NCI-H2107 treated with DMSO at 0.1 percent for 48 hours (cell line): Measurements from ENCODE around the gene KLF3.

ENCODE experiments used
- DNase-seq: peaks from one replicate; lab custom pipeline; 2025; ENCODE audit not compliant: unreplicated experiment; lab: John Stamatoyannopoulos, UW

KLF3 gene

DNA sequence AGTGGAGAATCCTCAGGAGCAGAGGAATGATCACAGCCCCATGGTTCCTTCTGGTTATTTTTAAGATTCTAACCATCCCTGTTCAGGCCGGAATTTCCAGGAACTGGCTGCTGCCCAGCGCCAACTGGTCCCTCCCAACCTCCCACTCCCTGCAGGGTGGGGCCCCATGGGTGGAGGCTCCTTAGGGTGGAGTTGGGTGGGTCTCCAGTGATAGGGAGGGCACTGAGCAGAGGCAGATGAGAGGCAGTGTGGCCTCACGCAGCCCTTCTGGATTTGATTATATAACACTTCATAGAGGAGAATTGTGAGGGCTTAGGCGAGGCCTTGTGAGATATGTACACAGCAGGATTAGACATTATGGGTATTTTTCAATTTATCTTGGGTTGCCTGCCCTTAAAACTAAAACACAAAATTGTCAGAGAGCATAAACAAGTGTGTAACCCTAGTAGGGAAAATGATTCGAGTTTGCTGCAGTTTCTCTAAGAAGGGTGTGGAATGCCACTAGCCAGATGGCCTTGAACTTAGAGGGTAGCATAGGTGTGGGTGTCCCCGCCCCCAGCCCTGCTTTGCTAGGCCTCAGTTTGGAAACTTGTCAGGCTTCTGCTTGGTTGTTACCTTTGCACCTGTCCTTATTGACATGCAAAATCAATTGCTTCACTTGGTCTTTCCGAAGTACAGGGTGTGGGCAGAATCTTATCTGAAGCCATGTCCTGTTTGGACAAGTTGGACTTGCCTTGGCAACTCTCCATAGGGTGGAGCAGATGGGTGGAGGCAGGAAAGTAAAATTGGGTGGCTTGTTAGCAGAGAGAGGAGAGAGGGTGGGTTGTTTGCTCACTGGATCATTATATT lies 9.4 kb downstream of the KLF3 start:
- peak; percentile 35 for DNase-seq

DNA sequence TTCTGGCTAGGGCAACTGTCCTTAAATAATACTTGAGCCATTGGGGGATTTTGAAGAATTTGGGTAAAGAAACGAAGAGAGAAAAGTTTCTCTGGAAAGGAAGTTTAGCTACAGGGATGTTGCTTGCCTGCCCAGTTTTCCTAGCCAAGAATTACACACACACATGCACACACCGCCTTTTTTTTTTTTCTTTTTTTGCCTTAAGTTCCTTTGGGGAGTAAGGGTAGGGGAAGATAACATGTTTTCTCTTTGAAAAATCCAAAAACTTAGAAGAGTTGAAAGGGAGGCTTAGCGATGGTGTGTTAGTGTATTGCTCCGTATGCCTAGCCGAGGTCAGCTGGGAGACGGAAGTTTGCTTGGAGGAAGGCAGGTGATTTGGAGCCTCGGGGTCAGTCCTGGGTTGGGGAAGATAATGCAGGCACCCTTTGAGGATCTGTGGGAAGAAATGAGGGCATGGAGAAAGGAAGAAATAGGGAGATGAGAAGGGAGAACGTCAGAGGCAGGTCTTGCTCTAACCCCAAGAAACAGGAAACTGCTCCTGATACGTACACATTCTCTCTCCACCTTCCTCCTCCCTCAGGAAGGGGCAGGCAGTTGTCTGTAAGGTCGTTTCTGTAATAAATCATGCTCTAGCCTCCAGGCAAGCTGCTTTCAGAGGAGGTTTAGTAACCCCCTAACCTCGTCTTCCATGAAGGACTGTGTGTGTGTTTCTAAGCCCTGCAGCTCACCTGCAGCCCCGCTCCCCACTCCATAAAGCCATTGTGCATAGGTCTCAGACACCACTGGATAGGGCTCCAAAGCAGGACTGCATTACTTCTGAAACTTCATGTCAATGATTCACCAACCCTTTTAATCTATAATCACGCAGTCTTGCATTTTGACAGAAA lies 10.5 kb downstream of the KLF3 start:
- DNase-seq = no peak

- peak; percentile 83 for DNase-seq
These were observed 11.4 kb downstream of the KLF3 start for GRCh38 chr4:38675146-38676121.

DNA sequence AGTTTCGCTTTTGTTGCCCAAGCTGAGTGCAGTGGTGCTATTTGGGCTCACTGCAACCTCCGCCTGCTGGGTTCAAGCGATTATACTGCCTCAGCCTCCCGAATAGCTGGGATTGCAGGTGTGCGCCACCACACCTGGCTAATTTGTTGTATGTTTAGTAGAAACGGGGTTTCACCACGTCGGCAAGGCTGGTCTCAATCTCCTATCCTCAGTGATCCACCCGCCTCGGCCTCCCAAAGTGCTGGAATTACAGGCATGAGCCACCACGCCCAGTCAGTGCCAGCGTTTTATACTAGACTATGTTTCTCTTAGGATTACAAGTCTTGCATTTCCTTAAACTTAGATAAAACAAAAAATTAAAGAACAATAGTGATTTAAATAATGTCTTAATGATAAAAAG lies 13.0 kb downstream of the KLF3 start:
- DNase-seq = no peak

DNA sequence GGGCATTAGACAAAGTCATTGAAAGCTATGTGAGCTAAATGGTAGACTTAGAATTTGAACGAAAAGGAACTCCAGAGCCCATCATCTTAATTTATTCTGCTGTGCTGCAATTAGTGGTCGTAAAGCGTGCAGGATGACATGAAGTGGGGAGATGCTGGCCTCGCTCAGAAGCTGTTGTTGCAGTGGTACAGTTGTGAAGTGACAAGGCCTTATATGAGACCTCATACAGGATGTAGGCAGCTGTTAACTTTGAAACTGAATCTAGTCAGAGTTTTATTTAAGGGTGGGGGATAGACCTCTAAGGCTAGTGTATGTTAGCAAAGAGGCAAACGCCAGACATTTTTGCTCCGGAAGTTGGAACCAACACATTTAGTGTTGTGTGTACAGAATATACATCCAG lies 13.4 kb downstream of the KLF3 start:
- no peak for DNase-seq

GRCh38 chr4:38678078-38678477 lies 14.1 kb downstream of the KLF3 start:
- peak; percentile 86 for DNase-seq

DNA sequence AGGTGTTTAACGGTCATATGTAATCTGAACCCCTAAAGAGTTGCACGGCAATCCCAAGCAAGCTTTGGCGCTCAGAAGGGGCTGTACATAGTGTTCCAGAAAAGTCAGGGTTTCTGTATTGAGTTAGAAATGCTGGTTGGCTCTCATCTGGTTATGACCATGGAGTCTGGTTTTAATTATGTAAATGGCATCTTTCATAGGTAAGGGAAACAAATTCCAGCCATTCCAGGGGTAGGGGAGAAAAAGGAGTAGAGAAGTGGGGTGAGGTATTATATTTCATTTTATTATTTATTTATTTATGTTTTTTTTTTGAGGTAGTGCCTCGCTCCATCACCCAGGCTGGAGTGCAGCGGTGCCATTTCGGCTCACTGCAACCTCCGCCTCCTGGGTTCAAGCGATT lies 15.9 kb downstream of the KLF3 start:
- no peak for DNase-seq

DNA sequence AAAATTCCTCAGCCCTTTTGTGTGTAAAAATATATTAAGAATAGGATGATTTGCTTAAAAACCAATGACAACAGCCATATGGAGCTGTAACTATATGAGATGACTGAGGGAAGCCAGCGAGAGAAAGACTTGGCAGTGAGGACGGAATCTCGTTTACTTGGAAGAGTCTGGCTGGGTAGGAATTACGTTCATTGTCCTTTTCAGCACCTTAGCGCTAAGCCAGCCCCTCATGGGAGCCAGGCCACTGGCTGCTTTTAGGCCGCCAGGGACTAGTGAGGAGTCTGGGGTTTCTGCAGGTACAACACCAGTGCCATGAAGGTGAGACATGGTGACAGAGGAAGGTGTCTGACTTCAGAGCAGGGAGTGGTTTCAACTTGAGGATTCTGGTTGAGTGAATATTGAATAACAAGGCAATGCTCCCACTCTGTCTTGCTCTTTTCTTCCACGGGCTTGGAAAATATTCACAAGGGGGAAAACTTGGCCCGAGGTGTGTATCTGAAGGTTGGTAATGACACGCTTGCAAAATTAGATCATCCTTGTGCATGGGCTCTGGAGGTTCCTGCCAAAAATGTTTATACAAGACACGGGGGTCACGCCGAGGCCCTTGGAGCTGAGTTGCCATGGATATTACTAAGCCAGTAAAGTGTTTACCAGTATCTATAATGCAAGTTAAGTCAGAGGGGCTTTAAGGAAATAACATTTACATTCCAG lies 17.4 kb downstream of the KLF3 start:
- no peak for DNase-seq

GRCh38 chr4:38682336-38682735 lies 18.3 kb downstream of the KLF3 start:
- no peak for DNase-seq

DNA sequence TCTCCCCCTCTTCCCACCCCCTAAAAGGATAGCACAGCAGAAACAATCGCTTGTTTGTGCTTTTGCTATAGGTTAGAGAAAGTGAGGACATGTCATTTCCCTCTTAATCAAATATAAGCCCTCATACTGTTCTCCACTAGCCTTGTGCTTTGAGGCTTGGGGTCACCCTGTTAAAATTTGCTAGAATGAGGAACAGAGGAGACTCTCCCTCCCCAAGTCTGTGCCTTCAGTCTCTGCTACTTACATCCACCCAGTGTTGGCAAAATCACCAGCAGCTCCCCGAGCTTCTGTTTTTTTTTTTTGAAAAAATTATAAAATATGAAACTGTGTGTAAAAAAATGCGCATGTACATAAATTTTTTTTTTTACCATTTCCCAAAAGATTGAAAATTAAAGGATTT lies 19.3 kb downstream of the KLF3 start:
- no peak for DNase-seq

DNA sequence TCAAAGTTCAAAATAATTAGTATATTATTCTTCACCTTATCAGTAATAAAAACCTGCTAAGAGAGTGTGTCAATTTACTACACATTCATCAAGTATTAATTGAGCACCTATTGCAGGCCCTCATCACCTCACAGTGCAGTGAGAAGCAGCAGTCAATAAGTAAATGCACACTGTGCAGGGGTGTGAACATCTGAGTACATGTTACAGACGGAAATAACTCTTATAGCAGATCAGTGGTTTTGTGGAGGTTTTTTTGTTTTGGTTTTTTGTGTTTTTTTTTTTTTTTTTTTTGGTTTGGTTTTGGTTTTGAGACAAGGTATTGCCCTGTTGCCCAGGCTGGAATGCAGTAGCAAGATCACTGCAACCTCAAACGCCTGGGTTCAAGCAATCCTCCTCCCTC lies 20.3 kb downstream of the KLF3 start:
- DNase-seq = no peak

- DNase-seq = no peak
These were observed 21.2 kb downstream of the KLF3 start for GRCh38 chr4:38684951-38685844.

DNA sequence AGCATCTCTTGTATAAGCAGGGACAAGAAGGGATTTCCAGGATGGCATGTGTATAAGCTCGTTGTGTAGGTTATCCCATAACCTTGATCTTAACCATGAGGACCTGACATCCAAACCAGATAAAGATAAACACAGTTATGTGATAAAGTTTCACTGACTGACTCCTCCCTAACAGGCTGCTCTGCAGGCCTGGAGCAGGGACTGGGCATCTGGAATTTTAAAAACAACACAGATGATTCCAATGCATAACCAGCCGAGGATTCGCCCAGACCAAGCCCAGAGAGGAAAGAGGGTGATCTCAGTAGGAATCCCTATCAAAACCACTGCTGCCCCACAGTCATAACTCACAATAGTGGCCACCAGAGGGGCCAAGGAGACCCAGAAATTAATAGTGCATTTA lies 22.7 kb downstream of the KLF3 start:
- no peak for DNase-seq

DNA sequence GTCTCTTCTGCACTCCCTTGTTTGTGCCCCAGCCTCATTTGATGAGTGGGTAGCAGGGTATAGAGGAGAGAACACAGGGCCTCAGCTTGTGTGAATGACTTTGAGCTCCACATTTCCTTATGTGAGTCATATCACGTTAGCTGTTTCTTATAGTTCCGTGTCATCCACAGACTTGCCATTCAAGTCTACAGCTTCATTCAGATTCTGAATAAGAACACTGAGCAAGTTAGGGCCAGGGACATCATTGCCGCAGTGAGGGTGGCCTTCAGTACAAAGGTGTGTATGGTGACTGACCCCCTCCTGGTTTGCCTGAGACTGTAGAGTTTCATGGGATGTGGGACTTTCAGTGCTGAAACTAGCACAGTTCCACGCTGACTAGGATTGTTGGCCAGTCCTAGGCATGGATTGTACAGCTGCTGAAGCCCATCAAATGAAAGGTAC lies 23.6 kb downstream of the KLF3 start:
- no peak for DNase-seq

- DNase-seq = no peak
These were observed 24.8 kb downstream of the KLF3 start for GRCh38 chr4:38688676-38689355.

DNA sequence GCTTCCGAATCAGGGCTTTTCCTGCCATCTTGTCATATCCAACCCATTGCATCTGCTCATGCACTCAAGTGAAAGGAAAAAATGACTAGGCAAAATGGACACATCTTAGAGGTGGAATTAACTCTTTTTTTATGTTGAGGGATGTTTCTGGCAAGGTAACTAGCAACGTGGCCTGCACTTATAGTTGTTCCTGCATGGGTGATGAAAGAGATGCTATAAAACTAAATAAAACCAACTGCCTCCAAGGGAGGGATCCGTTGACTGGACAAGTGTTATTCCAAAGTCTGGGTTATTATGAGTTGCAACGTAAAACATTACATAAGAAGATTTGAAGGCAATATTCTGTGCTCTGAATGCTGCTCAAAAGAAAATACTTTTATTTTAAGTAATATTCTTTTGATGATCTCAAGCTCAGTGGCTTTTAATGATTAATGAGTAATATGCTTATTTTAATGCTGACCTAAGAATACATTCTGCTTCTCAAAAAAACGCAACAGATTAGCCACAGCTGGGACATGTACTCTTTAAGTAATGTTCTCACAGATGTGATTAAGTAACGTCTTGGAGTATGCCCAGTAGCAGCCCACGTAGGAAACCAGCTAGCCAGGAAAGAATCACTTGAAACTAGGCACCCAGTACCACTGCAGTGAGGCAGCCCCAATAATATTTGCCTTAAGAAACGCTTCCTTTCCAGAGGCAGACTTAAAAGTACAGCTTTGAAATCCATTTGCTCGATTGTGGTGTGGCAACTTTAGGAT lies 27.4 kb downstream of the KLF3 start:
- no peak for DNase-seq

- no peak for DNase-seq
These were observed 28.4 kb downstream of the KLF3 start for GRCh38 chr4:38692421-38692820.

DNA sequence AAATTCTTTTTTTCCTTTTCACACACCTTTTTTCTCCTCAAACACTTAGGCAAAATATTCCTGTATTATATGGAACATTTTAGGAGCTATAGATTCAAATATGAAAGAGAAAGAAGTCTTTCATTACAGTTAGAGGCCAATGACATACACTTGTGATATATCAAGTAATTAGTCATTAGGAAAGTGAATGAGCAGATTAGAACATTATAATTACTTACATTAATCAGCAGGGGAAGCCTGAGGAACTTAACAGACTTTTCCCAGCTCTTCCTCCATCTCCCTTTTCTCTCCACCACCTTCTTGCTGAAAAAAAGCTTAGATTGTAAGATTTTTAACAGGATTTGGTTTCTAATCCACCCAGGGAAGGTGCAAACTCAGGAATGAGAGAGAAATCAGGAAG lies 29.6 kb downstream of the KLF3 start:
- DNase-seq = no peak
